ENCODE data around the gene PCCA.
"Not testable (repeated sequence)": the region's sequence is repeated elsewhere in the genome, so short reads cannot be mapped to it uniquely, and the experiment has no call there.

PCCA gene

GRCh38 chr13:100306030-100306429 lies 217.1 kb downstream of the PCCA start:
- no peak for DNase-seq (ENCODE audit: low spot score)

- no peak for DNase-seq (ENCODE audit: low spot score)
Observed at GRCh38 chr13:100306434-100306999, 217.6 kb downstream of the PCCA start.

GRCh38 chr13:100314132-100314910 lies 225.4 kb downstream of the PCCA start:
- no peak for DNase-seq (ENCODE audit: low spot score)

DNA sequence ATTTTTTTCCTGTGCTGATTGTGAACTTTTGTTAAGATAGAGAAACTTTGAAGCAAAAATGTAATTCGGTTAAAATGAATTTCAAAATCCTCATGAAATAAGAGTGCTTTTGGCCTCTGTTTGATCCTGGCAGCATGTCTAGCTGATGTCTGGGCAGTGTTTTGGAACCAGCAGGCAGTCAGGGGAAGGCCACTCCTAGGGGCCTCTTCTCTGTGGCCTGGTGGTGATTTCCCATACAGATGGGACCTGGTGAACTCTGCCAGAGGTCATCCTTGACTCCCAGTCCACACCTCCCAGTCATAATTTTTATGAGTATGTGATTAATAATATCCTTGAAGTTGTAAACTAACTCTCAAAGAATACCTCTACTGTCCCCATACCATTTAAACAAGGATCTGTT lies 226.6 kb downstream of the PCCA start:
- no peak for DNase-seq (ENCODE audit: low spot score)

GRCh38 chr13:100318473-100318872 lies 229.6 kb downstream of the PCCA start:
- not testable (repeated sequence) for DNase-seq (ENCODE audit: low spot score)

- DNase-seq (ENCODE audit: low spot score), result no peak
Observed at GRCh38 chr13:100323937-100324336, 235.0 kb downstream of the PCCA start.

GRCh38 chr13:100330662-100331061 lies 241.8 kb downstream of the PCCA start:
- DNase-seq (ENCODE audit: low spot score), result no peak

- no peak for DNase-seq (ENCODE audit: low spot score)
Observed at GRCh38 chr13:100333141-100333540, 244.2 kb downstream of the PCCA start.

GRCh38 chr13:100334214-100334613 lies 245.3 kb downstream of the PCCA start:
- no peak for DNase-seq (ENCODE audit: low spot score)

DNA sequence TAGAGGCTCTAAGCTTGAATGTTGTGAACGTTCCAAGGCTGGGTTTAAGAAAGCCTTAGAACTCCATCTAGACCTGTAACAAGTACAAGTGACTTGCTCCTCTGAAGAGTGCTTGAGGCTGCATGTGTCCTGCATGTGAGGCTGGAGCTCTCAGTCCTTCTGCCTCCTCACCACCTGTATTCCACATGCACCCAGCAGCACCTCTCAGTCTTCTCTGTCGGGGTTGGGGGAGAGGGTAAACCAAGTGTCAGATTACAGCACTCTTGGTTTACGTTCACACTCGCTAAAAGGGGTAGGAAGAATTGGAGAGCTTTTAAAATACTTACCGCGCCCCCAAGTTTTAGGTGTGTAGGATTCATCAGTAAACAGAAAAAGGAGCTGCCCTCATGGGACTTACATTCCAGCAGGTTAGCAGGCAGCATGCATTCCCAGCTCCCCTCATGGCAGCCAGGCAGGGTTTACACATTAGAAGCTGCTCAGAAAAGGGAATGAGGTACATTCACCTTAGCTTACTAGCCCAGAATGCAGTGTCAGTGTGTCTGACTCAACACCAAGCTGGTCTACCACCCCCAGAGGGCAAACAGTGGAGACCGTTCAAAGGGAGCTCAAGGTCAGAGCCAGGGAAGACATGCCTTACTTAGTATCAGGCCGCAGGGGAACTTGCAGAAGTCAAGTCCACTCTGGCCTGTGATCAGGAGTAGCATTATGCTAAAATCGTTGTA lies 248.1 kb downstream of the PCCA start:
- no peak for DNase-seq (ENCODE audit: low spot score)

DNA sequence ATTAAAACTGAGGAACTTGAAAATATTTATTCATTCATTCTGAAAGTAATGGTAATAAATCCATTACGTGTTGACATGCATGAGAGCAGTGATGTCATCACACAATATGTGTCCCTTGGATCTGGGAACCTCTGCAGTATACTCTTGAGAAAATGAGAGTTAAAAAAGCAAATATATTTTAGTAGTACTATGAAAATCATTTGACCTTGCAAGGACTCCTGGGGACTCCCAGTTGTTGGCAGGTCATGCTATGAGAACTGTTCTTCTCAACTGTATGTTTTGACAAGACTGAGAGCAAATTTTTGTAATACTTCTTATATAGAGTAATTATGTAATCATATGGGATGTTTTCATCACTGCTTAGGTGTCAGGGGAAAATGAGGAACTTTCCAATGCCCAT lies 249.4 kb downstream of the PCCA start:
- DNase-seq (ENCODE audit: low spot score), result no peak

GRCh38 chr13:100339411-100339940 lies 250.6 kb downstream of the PCCA start:
- DNase-seq (ENCODE audit: low spot score), result no peak

DNA sequence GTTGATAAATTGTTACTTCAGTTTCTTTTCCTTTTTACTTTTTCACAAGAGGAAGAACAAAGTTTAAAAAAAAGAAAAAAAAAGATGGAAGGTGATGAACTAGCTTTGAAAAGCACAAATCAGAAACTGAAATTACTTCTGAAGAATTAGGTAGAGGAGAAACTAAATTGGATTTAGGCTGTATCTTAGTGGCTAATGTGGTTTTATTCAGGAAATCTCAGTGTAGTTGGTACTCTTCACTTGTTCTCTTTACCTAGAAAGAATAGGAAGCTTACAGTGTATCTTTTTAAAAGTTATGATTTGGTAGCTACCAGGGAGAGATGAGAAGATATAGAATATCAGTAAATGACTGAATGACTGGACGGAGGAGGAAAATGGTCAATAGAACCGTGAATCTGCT lies 252.0 kb downstream of the PCCA start:
- no peak for DNase-seq (ENCODE audit: low spot score)

GRCh38 chr13:100341327-100341726 lies 252.4 kb downstream of the PCCA start:
- DNase-seq (ENCODE audit: low spot score), result no peak

GRCh38 chr13:100344544-100344943 lies 255.7 kb downstream of the PCCA start:
- DNase-seq (ENCODE audit: low spot score), result no peak

DNA sequence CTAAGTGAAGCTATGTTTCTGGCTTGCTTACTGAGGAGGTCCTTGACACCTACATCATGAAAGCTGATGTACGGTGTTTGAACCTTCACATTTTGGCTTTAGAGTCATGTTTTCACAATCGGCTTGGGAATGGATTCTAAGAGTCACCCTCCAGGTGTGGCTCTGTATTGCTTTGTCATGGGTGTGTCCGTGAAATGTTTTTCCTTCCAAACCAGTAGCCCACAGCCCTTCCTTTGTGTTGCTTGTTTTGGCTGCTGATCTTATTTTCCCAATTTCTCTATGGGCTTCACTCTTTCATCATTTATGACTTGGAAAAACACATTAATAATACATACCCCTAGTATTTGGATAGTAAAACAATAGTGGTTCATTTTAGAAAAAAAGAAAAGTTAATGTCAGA lies 259.1 kb downstream of the PCCA start:
- DNase-seq (ENCODE audit: low spot score), result no peak

DNA sequence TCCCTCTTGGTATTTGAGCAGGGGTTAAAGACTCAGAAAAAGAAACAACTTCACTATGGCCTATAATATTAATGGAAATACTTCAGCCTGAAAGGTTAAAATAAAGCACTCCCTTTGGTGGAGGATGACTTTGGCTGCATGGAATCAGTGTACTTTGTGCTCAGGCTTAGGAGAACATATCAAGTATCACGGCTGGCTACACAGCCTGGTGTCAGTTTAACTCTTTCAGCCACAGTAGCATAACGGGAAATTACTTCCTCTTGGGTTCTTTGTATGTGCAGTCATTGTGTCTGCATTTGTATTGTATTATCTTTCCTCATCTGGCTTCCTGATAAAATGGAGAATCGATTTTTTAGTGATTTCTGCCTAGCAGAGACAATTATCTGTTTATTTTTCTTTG lies 260.7 kb downstream of the PCCA start:
- no peak for DNase-seq (ENCODE audit: low spot score)

GRCh38 chr13:100350601-100351000 lies 261.7 kb downstream of the PCCA start:
- no peak for DNase-seq (ENCODE audit: low spot score)

- DNase-seq (ENCODE audit: low spot score), result no peak
Observed at GRCh38 chr13:100356426-100356825, 267.5 kb downstream of the PCCA start.

DNA sequence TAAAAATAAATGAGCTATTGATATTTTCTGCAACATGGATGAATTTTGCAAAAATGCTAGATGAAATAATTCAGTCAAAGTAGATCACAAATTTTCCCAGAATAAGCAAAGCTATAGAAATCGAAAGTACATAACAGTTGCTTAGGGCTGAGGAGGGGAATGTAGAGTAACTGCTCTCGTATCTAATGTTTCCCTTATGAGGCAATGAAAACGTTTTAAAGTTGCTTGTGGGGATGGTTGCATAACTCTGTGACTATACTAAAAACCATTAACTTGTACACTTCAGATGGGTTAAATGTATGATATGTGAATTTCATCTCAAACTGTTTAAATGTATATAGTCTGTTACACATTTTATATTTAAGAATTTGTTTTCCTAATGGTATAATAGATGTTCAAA lies 268.0 kb downstream of the PCCA start:
- peak; percentile 14 for DNase-seq (ENCODE audit: low spot score)

GRCh38 chr13:100357764-100358163 lies 268.9 kb downstream of the PCCA start:
- DNase-seq (ENCODE audit: low spot score), result no peak

DNA sequence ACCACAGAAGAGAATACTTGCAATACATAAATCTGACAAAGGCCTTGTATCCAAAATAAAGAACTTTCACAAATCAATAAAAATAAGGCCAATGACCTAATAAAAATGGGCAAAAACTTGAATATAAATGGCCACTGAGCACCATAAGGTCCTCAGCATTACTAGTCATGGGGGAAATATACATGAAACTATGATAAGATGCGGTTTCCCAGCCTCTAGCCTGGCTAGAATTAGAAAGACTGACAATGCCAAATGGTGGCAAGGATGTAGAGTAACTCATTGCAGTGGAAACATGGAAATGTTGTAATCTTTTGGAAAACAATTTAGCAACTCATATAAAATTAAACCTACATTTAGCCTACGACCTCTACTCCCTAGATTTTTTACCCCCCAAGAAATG lies 272.6 kb downstream of the PCCA start:
- DNase-seq (ENCODE audit: low spot score), result no peak

GRCh38 chr13:100362371-100362770 lies 273.5 kb downstream of the PCCA start:
- no peak for DNase-seq (ENCODE audit: low spot score)
